ENCODE measurements around the gene IP6K3.
A peak's percentile ranks its signal among the peaks of the same experiment; 100 is the strongest.

The IP6K3 gene

GRCh38 chr6:33763483-33763882 is 16.8 kb upstream of the IP6K3 start:
- no peaks in the 10 kb centered on the region for H3K36me3 ChIP-seq (replicated peaks; ENCODE audit: insufficient read depth, low read length)
- no peak overlapping the region for H3K9ac ChIP-seq (ENCODE audit: low read length)
- peaks cover 38% of the 10 kb centered on the region for H3K27me3 ChIP-seq (replicated peaks; ENCODE audit: insufficient read depth, low read length)
- TF ChIP-seq EZH2 (optimal IDR thresholded peaks at IDR 0.05; ENCODE audit: low read depth, low read length) (no peak), CTCF (IDR thresholded peaks at IDR 0.05; ENCODE audit: low read length) (no peak), EZH2phosphoT487 (IDR thresholded peaks at IDR 0.05; ENCODE audit: low read length) (no peak)
- H3K27ac ChIP-seq (ENCODE audit: low read length) = no peak overlapping the region
- H3K4me2 ChIP-seq (ENCODE audit: low read depth, low read length) = no peak overlapping the region
- H4K20me1 ChIP-seq (ENCODE audit: insufficient read depth, low read length) = no peaks in the 10 kb centered on the region
- H3K79me2 ChIP-seq (ENCODE audit: low read length) = no peaks in the 10 kb centered on the region
- no peak for DNase-seq
- no peak overlapping the region for H2AFZ ChIP-seq (ENCODE audit: low read length)
- no peaks in the 10 kb centered on the region for H3K9me2 ChIP-seq (replicated peaks; ENCODE audit: insufficient read depth, low read length)
- H3K9me3 ChIP-seq (replicated peaks; ENCODE audit: insufficient read depth, low read length) = no peaks in the 10 kb centered on the region
- H3K4me3 ChIP-seq (ENCODE audit: low read length) = no peak overlapping the region
- H3F3A ChIP-seq (ENCODE audit: insufficient read depth, low read length) = no peaks in the 10 kb centered on the region
- H3K4me1 ChIP-seq (ENCODE audit: low read length) = no peaks in the 10 kb centered on the region

GRCh38 chr6:33762713-33763112 is 16.0 kb upstream of the IP6K3 start:
- no peaks in the 10 kb centered on the region for H3K79me2 ChIP-seq (ENCODE audit: low read length)
- TF ChIP-seq CTCF (IDR thresholded peaks at IDR 0.05; ENCODE audit: low read length) (no peak), EZH2 (optimal IDR thresholded peaks at IDR 0.05; ENCODE audit: low read depth, low read length) (no peak), EZH2phosphoT487 (IDR thresholded peaks at IDR 0.05; ENCODE audit: low read length) (no peak)
- no peaks in the 10 kb centered on the region for H3K9me3 ChIP-seq (replicated peaks; ENCODE audit: insufficient read depth, low read length)
- H3K4me1 ChIP-seq (ENCODE audit: low read length) = no peaks in the 10 kb centered on the region
- no peak overlapping the region for H3K9ac ChIP-seq (ENCODE audit: low read length)
- no peak overlapping the region for H3K4me2 ChIP-seq (ENCODE audit: low read depth, low read length)
- H3K36me3 ChIP-seq (replicated peaks; ENCODE audit: insufficient read depth, low read length) = no peaks in the 10 kb centered on the region
- no peak overlapping the region for H3K27ac ChIP-seq (ENCODE audit: low read length)
- H3F3A ChIP-seq (ENCODE audit: insufficient read depth, low read length) = no peaks in the 10 kb centered on the region
- H3K9me2 ChIP-seq (replicated peaks; ENCODE audit: insufficient read depth, low read length) = no peaks in the 10 kb centered on the region
- H2AFZ ChIP-seq (ENCODE audit: low read length) = no peak overlapping the region
- DNase-seq = no peak
- H3K4me3 ChIP-seq (ENCODE audit: low read length) = no peak overlapping the region
- peaks cover 43% of the 10 kb centered on the region for H3K27me3 ChIP-seq (replicated peaks; ENCODE audit: insufficient read depth, low read length)
- H4K20me1 ChIP-seq (ENCODE audit: insufficient read depth, low read length) = no peaks in the 10 kb centered on the region

DNA sequence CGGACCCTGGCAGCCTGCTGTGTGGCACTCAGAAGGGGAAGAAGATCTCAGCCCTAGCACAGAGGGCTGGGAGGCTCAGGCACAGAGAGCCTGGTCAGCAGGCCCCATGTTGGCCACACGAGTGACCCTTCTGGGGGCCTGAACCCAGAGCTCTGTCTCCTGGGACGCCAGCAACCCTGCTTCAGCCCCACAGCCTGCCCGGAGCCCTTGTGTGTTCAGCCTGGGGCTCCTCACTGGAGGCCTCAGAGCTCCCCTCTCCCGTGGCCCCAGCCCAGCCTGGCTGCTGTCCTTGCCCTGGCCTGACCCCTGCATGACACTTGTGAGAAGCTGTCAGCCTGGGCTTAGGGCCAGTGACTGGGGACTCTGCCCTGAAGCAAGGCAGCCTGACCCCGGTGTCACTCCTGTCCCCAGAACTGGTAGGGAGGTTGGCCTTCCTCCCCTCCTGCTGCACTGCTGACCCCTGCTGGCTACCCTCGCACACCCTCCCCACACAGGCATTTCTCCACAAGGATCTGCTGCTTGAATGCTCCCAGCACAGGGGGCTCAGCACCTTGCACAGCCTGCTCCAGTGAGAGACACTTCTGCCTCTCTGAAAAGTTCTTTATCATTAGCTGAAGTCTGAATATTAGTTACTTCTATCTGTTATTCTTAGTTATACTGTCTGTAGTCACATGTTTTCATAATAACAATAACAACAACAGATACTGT is 15.4 kb upstream of the IP6K3 start:
- Histone ChIP-seq H3K79me2 (ENCODE audit: low read length) (no peaks in the 10 kb centered on the region), H3K9me2 (replicated peaks; ENCODE audit: insufficient read depth, low read length) (no peaks in the 10 kb centered on the region), H3K27me3 (replicated peaks; ENCODE audit: insufficient read depth, low read length) (peaks cover 44% of the 10 kb centered on the region), H3K9me3 (replicated peaks; ENCODE audit: insufficient read depth, low read length) (no peaks in the 10 kb centered on the region), H3K4me1 (ENCODE audit: low read length) (no peaks in the 10 kb centered on the region), H3K4me2 (ENCODE audit: low read depth, low read length) (no peak overlapping the region), H3K36me3 (replicated peaks; ENCODE audit: insufficient read depth, low read length) (no peaks in the 10 kb centered on the region), H4K20me1 (ENCODE audit: insufficient read depth, low read length) (no peaks in the 10 kb centered on the region), H3K4me3 (ENCODE audit: low read length) (no peak overlapping the region), H3K27ac (ENCODE audit: low read length) (no peak overlapping the region), H3F3A (ENCODE audit: insufficient read depth, low read length) (no peaks in the 10 kb centered on the region), H2AFZ (ENCODE audit: low read length) (no peak overlapping the region), H3K9ac (ENCODE audit: low read length) (no peak overlapping the region)
- TF ChIP-seq CTCF (IDR thresholded peaks at IDR 0.05; ENCODE audit: low read length) = peak; percentile 70
- TF ChIP-seq EZH2 (optimal IDR thresholded peaks at IDR 0.05; ENCODE audit: low read depth, low read length) = no peak
- peak; percentile 36 for DNase-seq
